ENCODE data around the gene DLGAP4.

DLGAP4 gene

DNA sequence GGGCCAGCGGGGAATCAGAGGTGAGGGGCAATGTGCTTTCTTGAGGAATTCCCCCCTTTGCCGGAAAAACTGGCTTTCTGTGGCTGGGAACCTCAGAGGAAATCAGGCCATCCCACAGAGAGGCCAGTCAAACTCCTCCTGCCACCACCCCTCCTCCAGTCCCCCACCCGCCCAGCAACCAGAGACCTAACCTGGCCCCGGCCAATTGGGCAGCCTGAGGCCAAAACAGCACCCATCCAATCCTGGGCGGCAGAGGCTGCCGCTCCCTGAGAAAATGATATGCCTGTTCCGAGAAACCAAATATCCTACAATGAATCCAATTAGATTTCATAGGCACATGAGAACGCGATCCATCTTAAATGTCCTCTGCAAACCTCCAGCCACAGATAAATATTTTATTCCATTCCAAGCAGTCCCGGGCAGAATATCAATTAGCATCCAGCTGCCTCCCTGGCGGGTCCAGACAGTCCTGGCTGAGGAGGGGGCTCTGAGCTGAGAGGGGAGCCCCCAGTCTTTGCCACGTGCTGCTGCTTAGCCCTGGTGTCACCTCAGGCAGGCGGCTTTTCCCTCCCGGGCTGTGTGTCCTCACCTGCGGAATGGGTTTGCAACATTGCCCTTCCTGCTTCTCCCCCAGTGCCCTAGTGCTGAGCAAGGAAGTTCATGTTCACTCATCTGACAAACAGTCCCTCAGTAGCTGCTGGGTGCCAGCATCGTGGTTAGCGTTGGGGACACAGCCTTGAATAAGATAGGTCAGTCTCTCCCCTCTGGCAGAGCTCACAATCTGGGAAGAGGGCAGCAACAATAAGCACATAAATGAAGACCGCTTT is 95.0 kb downstream of the DLGAP4 start:
- no peak for DNase-seq (ENCODE audit: low read depth)
- no peak overlapping the region for H3K4me3 ChIP-seq (ENCODE audit: low read depth, low read length)
- in situ Hi-C loops (cut with HindIII; ENCODE audit: low sequenced_read_pairs), result no loop called here
- TF ChIP-seq, protein P1, sequence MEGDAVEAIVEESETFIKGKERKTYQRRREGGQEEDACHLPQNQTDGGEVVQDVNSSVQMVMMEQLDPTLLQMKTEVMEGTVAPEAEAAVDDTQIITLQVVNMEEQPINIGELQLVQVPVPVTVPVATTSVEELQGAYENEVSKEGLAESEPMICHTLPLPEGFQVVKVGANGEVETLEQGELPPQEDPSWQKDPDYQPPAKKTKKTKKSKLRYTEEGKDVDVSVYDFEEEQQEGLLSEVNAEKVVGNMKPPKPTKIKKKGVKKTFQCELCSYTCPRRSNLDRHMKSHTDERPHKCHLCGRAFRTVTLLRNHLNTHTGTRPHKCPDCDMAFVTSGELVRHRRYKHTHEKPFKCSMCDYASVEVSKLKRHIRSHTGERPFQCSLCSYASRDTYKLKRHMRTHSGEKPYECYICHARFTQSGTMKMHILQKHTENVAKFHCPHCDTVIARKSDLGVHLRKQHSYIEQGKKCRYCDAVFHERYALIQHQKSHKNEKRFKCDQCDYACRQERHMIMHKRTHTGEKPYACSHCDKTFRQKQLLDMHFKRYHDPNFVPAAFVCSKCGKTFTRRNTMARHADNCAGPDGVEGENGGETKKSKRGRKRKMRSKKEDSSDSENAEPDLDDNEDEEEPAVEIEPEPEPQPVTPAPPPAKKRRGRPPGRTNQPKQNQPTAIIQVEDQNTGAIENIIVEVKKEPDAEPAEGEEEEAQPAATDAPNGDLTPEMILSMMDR (IDR thresholded peaks at IDR 0.05; ENCODE audit: low read depth, low read length, missing control alignments), result no peak

DNA sequence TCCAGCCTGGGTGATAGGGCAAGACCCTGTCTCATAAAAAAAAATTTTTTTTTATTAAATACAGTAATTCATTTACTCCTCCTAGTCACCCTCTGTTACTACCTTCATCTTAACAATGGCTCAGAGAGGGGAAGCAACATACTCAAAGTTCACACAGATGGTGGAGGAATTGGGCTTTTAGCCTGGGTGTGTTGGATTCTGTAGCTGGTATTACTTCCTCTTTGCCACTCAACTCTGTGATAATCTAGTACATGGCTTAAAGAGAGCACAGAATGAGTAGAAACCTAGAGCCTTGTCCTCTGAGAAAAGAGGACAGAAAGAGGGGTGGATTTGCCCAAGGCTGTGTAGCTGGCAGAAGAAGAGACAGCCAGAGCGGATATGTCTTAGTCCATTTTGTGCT is 96.6 kb downstream of the DLGAP4 start:
- TF ChIP-seq, protein P1 (IDR thresholded peaks at IDR 0.05; ENCODE audit: low read depth, low read length, missing control alignments), result no peak
- DNase-seq (ENCODE audit: low read depth), result no peak
- in situ Hi-C loops (cut with HindIII; ENCODE audit: low sequenced_read_pairs), result no loop called here
- H3K4me3 ChIP-seq (ENCODE audit: low read depth, low read length), result no peak overlapping the region

DNA sequence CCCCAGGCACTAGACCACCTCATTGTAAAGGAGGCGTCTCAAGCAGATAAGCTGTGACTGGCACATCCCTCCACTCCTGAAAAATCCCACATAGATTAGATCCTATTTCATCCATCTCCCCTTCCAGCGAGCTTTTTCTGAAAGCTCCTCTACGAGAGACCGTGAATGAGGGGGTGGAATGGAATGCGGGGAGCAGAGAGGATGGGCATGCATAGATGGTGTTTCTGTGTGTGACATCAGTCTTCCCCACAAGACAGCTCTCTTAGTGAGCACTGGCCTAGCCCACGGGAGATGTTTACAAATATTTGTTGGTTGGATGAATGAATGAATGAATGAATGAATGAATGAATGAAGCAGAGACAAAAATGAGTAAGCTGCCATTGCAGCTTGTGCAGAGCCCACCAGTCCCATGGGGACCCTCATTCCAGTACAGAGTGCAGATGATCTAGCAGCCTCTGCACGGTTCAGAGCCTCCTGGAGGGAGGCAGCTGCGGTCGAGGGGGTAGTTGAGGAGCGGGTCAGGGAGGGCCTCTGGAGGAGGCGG is 98.4 kb downstream of the DLGAP4 start:
- no peak overlapping the region for H3K4me3 ChIP-seq (ENCODE audit: low read depth, low read length)
- DNase-seq (ENCODE audit: low read depth), result no peak
- in situ Hi-C loops (cut with HindIII; ENCODE audit: low sequenced_read_pairs), result no loop called here
- TF ChIP-seq, protein P1 (IDR thresholded peaks at IDR 0.05; ENCODE audit: low read depth, low read length, missing control alignments), result no peak

DNA sequence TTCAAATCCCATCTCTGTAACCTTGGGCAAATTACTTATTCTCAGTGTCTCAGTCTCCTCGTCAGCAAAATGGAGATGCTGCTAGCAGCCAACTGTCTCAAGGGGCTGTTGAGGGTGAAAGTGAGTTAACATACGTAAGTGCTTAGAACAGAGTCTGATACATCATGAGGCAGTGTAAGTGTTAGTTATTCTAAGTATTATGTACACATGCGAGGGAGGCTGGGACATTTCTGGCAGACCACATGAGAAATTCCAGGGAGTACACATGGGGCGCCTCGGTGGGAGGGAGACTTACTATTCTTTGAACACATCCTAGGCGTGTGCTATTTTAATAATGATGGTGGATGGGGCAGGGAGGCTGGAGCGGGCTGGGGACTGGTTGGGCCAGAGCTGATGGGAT is 99.1 kb downstream of the DLGAP4 start:
- in situ Hi-C loops (cut with HindIII; ENCODE audit: low sequenced_read_pairs), result no loop called here
- no peak overlapping the region for H3K4me3 ChIP-seq (ENCODE audit: low read depth, low read length)
- no peak for DNase-seq (ENCODE audit: low read depth)
- TF ChIP-seq, protein P1 (IDR thresholded peaks at IDR 0.05; ENCODE audit: low read depth, low read length, missing control alignments), result no peak

DNA sequence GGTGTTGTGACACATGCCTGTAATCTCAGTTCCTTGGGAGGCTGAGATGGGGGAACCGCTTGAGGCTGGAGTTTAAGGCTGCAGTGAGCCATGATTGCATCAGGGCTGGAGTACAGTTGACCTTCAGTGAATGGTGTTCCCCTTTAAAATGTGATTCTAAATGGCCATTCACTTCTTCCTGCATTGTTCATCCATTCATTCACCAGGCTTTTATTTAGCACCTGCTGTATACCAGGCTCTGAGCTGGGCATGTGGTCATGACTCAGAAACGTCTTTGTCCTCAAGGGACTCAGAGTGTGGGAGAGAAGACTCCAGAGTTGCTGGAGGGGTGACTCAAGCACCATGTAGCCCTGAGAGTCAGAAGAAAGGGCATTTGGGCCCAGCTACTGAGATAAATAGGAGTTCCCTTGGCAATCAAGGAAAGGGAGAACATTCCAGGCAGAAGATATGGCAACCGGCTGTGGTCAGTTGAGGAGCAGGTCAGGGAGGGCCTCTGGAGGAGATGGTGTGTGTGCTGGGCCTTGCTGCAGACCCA is 101.1 kb downstream of the DLGAP4 start:
- TF ChIP-seq, protein P1 (IDR thresholded peaks at IDR 0.05; ENCODE audit: low read depth, low read length, missing control alignments), result no peak
- no peak for DNase-seq (ENCODE audit: low read depth)
- in situ Hi-C loops (cut with HindIII; ENCODE audit: low sequenced_read_pairs), result no loop called here
- H3K4me3 ChIP-seq (ENCODE audit: low read depth, low read length), result no peak overlapping the region

DNA sequence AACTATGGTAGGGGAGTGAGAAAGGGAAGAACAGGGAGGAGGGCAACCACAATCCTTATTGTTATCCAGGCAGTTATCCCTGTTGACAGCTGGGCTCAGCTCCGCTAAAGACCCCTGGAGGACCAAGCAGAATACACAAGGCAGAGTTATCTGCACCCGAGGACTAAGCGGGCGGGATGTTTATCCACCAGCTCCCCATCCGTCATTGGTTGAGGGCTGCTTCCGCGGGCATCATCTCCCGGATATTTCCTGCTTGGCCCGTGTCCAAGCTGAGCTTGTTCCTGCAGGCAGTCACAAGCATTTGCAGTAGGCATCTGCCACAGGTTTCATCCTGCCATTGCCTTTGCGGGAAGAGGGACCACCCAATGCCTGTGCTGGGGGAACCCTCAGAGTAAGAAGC is 102.1 kb downstream of the DLGAP4 start:
- H3K4me3 ChIP-seq (ENCODE audit: low read depth, low read length), result no peak overlapping the region
- DNase-seq (ENCODE audit: low read depth), result no peak
- in situ Hi-C loops (cut with HindIII; ENCODE audit: low sequenced_read_pairs), result no loop called here
- TF ChIP-seq, protein P1 (IDR thresholded peaks at IDR 0.05; ENCODE audit: low read depth, low read length, missing control alignments), result no peak

Data from astrocyte of the cerebellum (primary cell).